GM23338 (cell line): ENCODE data around the gene WIF1. TPM values are rescaled to one million over a fixed set of nuclear protein-coding genes. Genes with fewer than 3 reads are reported as not detected.

ENCODE experiments used
- ATAC-seq: fragments of 200-7000 bp; cut with Tn5 transposase; 3 replicates; pipeline ENCODE4 v1.9.1; 2020
- DNase-seq: peaks from one replicate; pipeline ENCODE4 v3.0.0-alpha.2; 2015; ENCODE audit warnings: low spot score
- H2AFZ ChIP-seq: fragments of 200-600 bp; sonication (generic); 2 replicates; pipeline ENCODE4 v1.8.0; 2016; ENCODE audit warnings: antibody characterized with exemption, mild to moderate bottlenecking, moderate library complexity
- H3F3A ChIP-seq: fragments of 200-600 bp; sonication (generic); replicated peaks from 2 replicates; pipeline ENCODE4 v1.8.0; 2017; ENCODE audit warnings: antibody characterized with exemption, mixed run types, low read depth
- H3K27ac ChIP-seq: fragments of 200-600 bp; sonication (generic); 2 replicates; pipeline ENCODE4 v1.6.1; 2016; ENCODE audit warnings: low read depth
- H3K27me3 ChIP-seq: fragments of 200-600 bp; sonication (generic); 2 replicates; pipeline ENCODE4 v1.8.0; 2016; ENCODE audit warnings: mild to moderate bottlenecking, mixed run types, moderate library complexity; ENCODE audit not compliant: insufficient read depth
- H3K36me3 ChIP-seq: fragments of 200-600 bp; sonication (generic); 2 replicates; pipeline ENCODE4 v1.8.0; 2016; ENCODE audit warnings: mild to moderate bottlenecking; ENCODE audit not compliant: insufficient read depth
- H3K4me1 ChIP-seq: fragments of 200-600 bp; sonication (generic); 2 replicates; pipeline ENCODE4 v1.8.0; 2016; ENCODE audit warnings: mild to moderate bottlenecking, moderate library complexity; ENCODE audit not compliant: insufficient read depth
- H3K4me2 ChIP-seq: fragments of 200-600 bp; sonication (generic); 2 replicates; pipeline ENCODE4 v1.7.1; 2017; ENCODE audit warnings: mixed run types
- H3K4me3 ChIP-seq: fragments of 200-600 bp; sonication (generic); 2 replicates; pipeline ENCODE4 v1.6.1; 2016; ENCODE audit warnings: mixed run types
- H3K79me2 ChIP-seq: fragments of 200-600 bp; sonication (generic); replicated peaks from 2 replicates; pipeline ENCODE4 v1.8.0; 2017; ENCODE audit warnings: mild to moderate bottlenecking; ENCODE audit not compliant: insufficient read depth
- H3K9me2 ChIP-seq: fragments of 200-600 bp; sonication (generic); 2 replicates; pipeline ENCODE4 v1.8.0; 2017; ENCODE audit not compliant: insufficient read depth
- H4K20me1 ChIP-seq: fragments of 200-600 bp; sonication (generic); replicated peaks from 2 replicates; pipeline ENCODE4 v1.8.0; 2017; ENCODE audit warnings: mild to moderate bottlenecking; ENCODE audit not compliant: insufficient read depth
- H3K27ac Mint-ChIP-seq: 2 replicates; pipeline ENCODE4 v1.8.0; 2020; ENCODE audit warnings: inconsistent platforms, mild to moderate bottlenecking, moderate library complexity, mixed read lengths
- H3K27me3 Mint-ChIP-seq: 3 replicates; pipeline ENCODE4 v1.8.0; 2022; ENCODE audit warnings: low read depth, mild to moderate bottlenecking, moderate library complexity, mixed read lengths, inconsistent platforms; ENCODE audit not compliant: insufficient read depth, poor library complexity
- H3K36me3 Mint-ChIP-seq: 3 replicates; pipeline ENCODE4 v1.8.0; 2021; ENCODE audit warnings: low read depth, mild to moderate bottlenecking, inconsistent platforms, moderate library complexity, mixed read lengths
- H3K4me1 Mint-ChIP-seq: 3 replicates; pipeline ENCODE4 v1.8.0; 2020; ENCODE audit warnings: mild to moderate bottlenecking, inconsistent platforms, mixed read lengths
- H3K4me3 Mint-ChIP-seq: 3 replicates; pipeline ENCODE4 v1.8.0; 2021; ENCODE audit warnings: moderate library complexity, mild to moderate bottlenecking, inconsistent platforms, mixed read lengths
- H3K9me3 Mint-ChIP-seq: 3 replicates; pipeline ENCODE4 v1.8.0; 2020; ENCODE audit warnings: moderate library complexity, mild to moderate bottlenecking, inconsistent platforms, mixed read lengths
- CREB1 ChIP-seq: fragments of 250-450 bp; sonication (Bioruptor Pico); IDR thresholded peaks from 2 replicates; pipeline ENCODE4 v1.5.0; 2020; ENCODE audit warnings: low read depth, mild to moderate bottlenecking, moderate library complexity
- EZH2phosphoT487 ChIP-seq: fragments of 200-600 bp; sonication (generic); IDR thresholded peaks from one replicate; pipeline ENCODE4 v1.8.1; 2018; ENCODE audit warnings: antibody characterized with exemption; ENCODE audit not compliant: unreplicated experiment
- JUNB ChIP-seq: IDR thresholded peaks from one replicate; pipeline ENCODE4 v1.6.1; 2016; ENCODE audit warnings: antibody characterized with exemption; ENCODE audit not compliant: unreplicated experiment
- NANOG ChIP-seq: IDR thresholded peaks from 2 replicates; pipeline ENCODE4 v1.6.1; 2016; ENCODE audit warnings: antibody characterized with exemption, borderline replicate concordance
- POLR2AphosphoS5 ChIP-seq: IDR thresholded peaks from 2 replicates; pipeline ENCODE4 v1.6.1; 2016; ENCODE audit warnings: antibody characterized with exemption, low read depth
- REST ChIP-seq: IDR thresholded peaks from one replicate; pipeline ENCODE4 v1.6.1; 2018; ENCODE audit warnings: antibody characterized with exemption; ENCODE audit not compliant: unreplicated experiment
- ZNF114 ChIP-seq: fragments of 250-450 bp; sonication (Bioruptor Pico); IDR thresholded peaks from 2 replicates; pipeline ENCODE4 v1.5.0; 2020; ENCODE audit warnings: mild to moderate bottlenecking, moderate library complexity
- ZNF331 ChIP-seq: fragments of 250-450 bp; sonication (Bioruptor Pico); IDR thresholded peaks from 2 replicates; pipeline ENCODE4 v1.5.0; 2020; ENCODE audit warnings: low read depth, mild to moderate bottlenecking, moderate library complexity
- ZNF462 ChIP-seq: fragments of 250-450 bp; sonication (Bioruptor Pico); IDR thresholded peaks from 2 replicates; pipeline ENCODE4 v1.5.0; 2020; ENCODE audit warnings: mild to moderate bottlenecking, moderate library complexity
- polyA plus RNA-seq: library from polyadenylated mRNA; unstranded; fragments of >200 nt; fragmentation: Nextera tagmentation; extraction: Ambion mirVana; gene quantifications from 2 replicates; pipeline ENCODE4 v1.2.1, GENCODE V29; 2016
- total RNA-seq: library from RNA; depleted of rRNA; stranded (reverse); fragments of >200 nt; shearing (Covaris generic); gene quantifications from 2 replicates; pipeline ENCODE4 v1.2.3, GENCODE V29; 2014
- TF ChIP-seq, protein P1 (sequence below): IDR thresholded peaks from 2 replicates; pipeline ENCODE4 v1.6.1; 2016; ENCODE audit warnings: antibody characterized with exemption

The WIF1 gene
- total and polyA plus RNA-seq, 2 experiments from 2014 or later: 4.1 to 4.2 TPM

GRCh38 chr12:65139389-65139788 is 18.3 kb upstream of the WIF1 start (continued):
- no peak for TF ChIP-seq EZH2phosphoT487
- TF ChIP-seq REST: no peak
- TF ChIP-seq JUNB: no peak
- no peak for TF ChIP-seq ZNF331 (CRISPR knock-in tag)
- no peak for TF ChIP-seq CREB1 (CRISPR knock-in tag)

- no peak overlapping the region for H3K4me3 ChIP-seq
- H3K4me1 ChIP-seq: peaks cover 9% of the 10 kb centered on the region; the same call in 1 of the 2 replicates
- H3K4me3 Mint-ChIP-seq: no peak overlapping the region
- no peaks in the 10 kb centered on the region for H3K27me3 ChIP-seq
- H4K20me1 ChIP-seq: no peaks in the 10 kb centered on the region
- no peak overlapping the region for H3K4me2 ChIP-seq
- H3K79me2 ChIP-seq: no peaks in the 10 kb centered on the region
- H2AFZ ChIP-seq: no peak overlapping the region
- peaks cover 4% of the 10 kb centered on the region; the same call in 1 of the 3 replicates for H3K36me3 Mint-ChIP-seq
- no peak overlapping the region for H3K27ac Mint-ChIP-seq
- no peaks in the 10 kb centered on the region for H3K27me3 Mint-ChIP-seq
- peaks cover 1% of the 10 kb centered on the region; the same call in 2 of the 3 replicates for H3K4me1 Mint-ChIP-seq
- TF ChIP-seq ZNF114: no peak
- TF ChIP-seq JUNB: no peak
- no peak for TF ChIP-seq ZNF462 (CRISPR knock-in tag)
- TF ChIP-seq NANOG: no peak
- TF ChIP-seq, protein P1, sequence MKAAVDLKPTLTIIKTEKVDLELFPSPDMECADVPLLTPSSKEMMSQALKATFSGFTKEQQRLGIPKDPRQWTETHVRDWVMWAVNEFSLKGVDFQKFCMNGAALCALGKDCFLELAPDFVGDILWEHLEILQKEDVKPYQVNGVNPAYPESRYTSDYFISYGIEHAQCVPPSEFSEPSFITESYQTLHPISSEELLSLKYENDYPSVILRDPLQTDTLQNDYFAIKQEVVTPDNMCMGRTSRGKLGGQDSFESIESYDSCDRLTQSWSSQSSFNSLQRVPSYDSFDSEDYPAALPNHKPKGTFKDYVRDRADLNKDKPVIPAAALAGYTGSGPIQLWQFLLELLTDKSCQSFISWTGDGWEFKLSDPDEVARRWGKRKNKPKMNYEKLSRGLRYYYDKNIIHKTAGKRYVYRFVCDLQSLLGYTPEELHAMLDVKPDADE: no peak
- TF ChIP-seq REST: no peak
- TF ChIP-seq POLR2AphosphoS5: no peak
- no peaks in the 10 kb centered on the region for H3F3A ChIP-seq
- no peak overlapping the region for H3K27ac ChIP-seq
- ATAC-seq (no peak), DNase-seq (no peak)
- H3K36me3 ChIP-seq: no peaks in the 10 kb centered on the region
- peaks cover 7% of the 10 kb centered on the region; the same call in 2 of the 3 replicates for H3K9me3 Mint-ChIP-seq
- H3K9me2 ChIP-seq: no peaks in the 10 kb centered on the region
These were observed 12.8 kb upstream of the WIF1 start for GRCh38 chr12:65133879-65134278.
